HG03469 (cell line): Measurements from ENCODE around the gene OR13J1.
"Not testable (repeated sequence)": the region's sequence is repeated elsewhere in the genome, so short reads cannot be mapped to it uniquely, and the experiment has no call there.

Experiments used
- ATAC-seq: cut with Tn5 transposase; IDR thresholded peaks from one replicate; pipeline ENCODE4 v1.9.1; 2021; ENCODE audit warnings: mild to moderate bottlenecking, moderate library complexity, moderate number of reproducible peaks; ENCODE audit not compliant: unreplicated experiment

The OR13J1 gene

DNA sequence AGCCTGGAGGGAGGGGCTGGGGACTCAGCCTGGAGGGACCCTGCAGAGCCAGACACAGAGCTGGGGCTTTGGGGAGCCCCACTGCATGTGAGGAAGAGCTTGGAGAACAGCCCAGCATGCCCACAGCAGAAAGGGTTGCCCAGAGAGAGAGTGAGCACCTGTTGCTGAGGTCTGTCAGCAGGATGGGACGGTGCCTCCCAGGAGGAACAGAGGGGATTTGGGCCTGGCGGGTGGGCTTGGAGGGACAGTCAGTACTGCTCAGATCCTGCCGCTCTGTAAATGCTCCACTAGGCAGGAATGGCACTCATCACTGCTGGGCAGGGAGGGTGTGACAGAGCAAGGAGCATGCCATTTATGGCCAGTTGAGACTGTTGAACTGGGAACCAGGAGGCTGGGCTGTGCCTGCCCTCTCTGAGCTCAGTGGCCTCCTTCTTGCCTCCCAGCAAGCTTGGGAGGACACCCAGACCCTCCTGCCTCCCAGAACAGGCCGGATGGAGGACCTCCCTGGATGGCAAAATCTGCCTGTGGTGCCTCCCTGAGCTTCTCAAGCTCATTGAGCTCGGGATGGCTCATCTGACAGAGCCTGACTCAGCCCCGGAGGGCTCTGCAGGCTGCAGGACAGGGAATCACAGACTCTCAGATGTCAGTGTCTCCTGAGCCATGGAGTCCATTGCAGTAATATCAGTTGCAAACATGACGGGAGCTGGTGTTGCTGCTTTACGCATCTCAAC lies 35.0 kb upstream of the OR13J1 start:
- ATAC-seq, result no peak

- no peak for ATAC-seq
Measured at GRCh38 chr9:35904338-35904737, 34.1 kb upstream of the OR13J1 start.

DNA sequence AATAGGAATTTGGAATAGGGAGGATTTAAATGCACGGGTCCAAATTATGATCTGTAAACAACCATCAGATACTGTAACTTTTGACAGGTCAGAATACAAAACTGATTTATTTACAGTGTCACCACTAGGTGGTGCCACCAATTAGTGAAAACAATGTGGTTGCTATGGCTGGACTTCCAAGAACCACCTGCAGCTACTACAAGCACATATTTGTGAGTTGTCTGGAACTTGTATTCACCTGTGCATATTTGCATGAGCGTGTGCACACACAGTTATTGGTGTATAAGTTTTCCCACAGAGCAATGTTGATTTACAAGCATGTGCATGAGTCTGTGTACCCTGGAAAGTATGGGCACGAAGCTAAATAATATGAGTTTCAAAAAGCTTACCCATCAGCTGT lies 32.8 kb upstream of the OR13J1 start:
- ATAC-seq, result no peak

DNA sequence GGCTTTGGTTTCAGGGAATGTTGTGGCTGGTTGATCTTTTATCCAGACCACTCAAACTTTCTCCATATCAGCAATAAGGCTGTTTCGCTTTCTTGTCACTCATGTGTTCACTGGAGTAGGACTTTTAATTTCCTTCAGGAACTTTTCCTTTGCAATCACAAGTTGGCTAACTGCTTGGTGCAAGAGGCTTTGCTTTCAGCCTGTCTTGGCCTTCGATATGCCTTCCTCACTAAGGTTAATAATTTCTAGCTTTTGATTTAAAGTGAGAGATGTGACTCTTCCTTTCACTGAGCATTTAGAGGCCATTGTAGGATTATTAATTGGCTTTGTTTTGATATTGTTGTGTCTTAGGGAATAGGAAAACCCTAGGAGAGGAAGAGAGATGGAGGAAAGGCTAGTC lies 28.8 kb upstream of the OR13J1 start:
- no peak for ATAC-seq

GRCh38 chr9:35898337-35898736 lies 28.1 kb upstream of the OR13J1 start:
- ATAC-seq, result no peak

- not testable (repeated sequence) for ATAC-seq
Measured at GRCh38 chr9:35897376-35898099, 27.3 kb upstream of the OR13J1 start.

- no peak for ATAC-seq
Measured at GRCh38 chr9:35896570-35896969, 26.4 kb upstream of the OR13J1 start.

GRCh38 chr9:35892051-35892450 lies 21.9 kb upstream of the OR13J1 start:
- ATAC-seq, result no peak

- no peak for ATAC-seq
Measured at GRCh38 chr9:35891646-35892045, 21.4 kb upstream of the OR13J1 start.

- ATAC-seq, result not testable (repeated sequence)
Measured at GRCh38 chr9:35884908-35885307, 14.7 kb upstream of the OR13J1 start.

DNA sequence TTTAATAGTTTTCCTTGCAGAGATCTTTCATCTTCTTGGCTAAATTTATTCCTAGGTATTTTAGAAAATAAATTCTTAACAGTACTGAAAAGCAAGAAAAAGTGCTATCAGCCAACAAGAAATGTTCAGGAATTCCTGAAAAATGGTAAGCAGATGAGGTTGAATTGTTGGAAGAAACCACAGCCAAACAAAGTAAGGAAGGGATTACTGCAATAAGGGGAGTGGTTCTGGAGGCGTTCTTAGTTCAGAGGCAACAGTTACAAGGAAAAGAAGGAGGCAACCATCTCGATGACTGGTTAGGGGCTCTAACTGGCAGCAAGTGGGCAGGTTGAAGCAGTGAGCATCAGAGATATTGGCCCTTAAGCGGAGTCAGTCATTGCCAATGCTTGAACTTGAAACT lies 12.8 kb upstream of the OR13J1 start:
- ATAC-seq, result no peak

- no peak for ATAC-seq
Measured at GRCh38 chr9:35882263-35882848, 12.2 kb upstream of the OR13J1 start.

- ATAC-seq, result no peak
Measured at GRCh38 chr9:35872505-35872904, 2.3 kb upstream of the OR13J1 start.

DNA sequence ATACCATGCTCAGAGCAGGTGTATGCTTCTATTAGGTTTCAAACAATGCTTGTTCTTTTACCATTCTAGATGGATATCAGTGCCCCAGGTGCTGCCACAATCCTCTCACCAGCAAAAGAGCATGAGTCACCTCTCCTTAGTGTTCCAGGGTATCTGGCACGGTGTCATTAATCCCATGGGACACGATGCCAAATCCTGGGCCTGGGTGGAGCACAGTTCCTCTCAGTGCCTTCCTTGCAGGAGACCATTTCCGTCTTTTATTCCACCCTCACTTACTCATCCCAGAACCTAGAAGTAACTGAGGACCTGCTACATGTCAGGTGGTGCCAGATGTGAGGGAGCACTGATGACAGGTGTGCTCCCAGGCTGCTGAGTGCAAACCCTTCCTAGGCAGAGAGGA lies 1.3 kb upstream of the OR13J1 start:
- ATAC-seq, result no peak

GRCh38 chr9:35869621-35870216 lies 482 bp downstream of the OR13J1 start:
- no peak for ATAC-seq

DNA sequence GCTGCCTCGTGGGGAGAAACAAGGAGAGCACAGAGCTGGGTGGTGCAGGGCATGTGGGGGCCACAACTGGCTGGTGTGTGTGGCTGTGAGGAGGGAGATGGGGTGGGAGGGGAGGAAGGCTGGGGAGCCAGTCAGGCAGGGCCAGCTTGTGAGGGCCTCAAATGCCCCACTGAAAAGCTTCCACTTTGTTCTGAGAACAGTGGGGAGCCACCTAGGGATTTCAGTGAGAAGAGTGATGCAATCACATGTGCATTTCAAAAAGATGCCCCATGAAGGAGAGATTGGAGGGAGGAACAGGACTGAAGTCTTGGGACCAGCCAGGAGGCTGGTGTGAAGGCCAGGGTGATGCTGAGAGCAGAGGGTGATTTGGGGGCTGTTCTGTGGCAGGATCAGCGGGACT lies 1.3 kb downstream of the OR13J1 start:
- ATAC-seq, result no peak

DNA sequence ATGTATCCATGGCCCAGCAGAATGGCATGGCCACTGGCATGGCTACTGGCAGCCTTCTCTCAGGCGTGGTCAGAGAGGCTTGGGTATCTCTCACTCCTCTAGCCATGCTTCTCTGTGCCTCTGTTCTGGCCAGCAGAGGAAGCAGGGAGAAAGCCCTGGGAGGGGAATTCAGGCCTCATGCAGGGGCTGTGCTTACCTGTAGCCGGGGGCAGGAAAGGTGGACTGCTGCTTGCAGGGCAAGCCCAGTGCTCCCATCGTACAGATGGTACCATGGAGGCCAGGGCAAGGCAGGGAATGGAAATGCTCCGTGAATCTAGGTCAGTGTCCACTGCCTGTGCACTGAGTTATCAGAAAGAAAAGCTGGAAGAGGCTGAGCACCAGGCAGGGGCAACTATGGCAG lies 2.7 kb downstream of the OR13J1 start:
- ATAC-seq, result no peak

DNA sequence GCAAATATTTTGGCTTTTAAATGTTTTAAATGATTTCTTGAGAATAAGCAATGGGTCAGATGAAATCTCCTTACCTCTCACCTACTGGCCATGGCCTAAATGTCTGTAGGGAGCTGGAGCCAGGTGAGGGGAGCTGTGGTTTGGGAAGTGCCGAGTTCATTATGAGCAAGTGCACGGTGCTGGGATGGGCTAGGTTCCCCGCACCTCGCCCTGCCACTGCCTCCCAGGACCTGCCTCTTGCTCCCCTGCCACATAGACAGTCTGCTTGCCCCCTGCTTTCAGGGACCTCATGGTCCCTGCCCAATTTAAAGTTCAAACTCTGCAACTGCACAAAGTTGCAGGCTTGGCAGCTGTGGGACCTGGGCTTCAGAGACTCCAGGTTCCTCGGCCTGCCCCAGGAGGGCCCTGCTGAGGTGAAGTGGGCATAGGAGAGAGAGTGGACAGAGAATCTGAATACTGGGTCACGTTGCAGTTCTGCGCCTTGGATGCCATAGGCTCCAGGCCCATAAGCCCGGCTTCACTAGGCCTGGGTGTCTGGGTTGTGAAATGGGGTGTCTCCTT lies 5.4 kb downstream of the OR13J1 start:
- no peak for ATAC-seq

DNA sequence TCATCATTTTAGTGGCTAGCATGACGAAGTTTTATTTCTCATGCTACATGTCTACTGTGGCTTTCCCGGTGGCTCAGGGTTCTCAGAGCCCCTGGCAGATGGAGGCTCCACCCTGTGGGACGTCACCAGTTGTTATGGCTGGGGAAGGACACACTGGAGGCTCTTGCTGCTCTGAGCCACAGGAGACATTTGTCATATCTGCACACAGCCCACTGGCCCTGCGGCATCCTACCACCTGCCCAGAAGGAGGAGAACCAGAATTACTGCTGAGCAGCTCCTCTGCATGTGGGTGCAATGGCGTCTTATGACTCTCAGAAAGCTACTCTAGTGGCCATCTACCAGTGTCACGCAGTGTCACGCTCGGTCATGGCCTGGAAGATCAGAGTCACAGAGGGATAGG lies 6.6 kb downstream of the OR13J1 start:
- ATAC-seq, result no peak

DNA sequence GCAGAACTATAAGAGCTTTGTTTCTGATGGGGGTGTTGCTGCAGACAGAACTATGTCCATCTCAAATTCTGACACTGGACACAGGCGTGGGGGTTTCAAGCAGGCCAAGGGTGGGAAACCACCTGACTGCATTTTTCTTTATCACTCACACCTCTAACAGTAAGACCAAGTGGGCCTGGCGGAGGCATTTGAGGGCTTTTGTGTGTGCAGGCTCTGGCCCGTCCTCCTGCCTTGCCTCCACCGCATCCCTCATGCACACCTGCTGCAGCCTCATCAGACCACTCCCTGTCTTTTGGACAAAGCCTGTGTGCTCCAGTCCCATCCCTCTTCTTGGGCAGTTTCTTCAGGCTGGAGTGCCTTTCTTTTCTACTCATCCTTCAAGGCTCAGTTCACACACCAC lies 7.9 kb downstream of the OR13J1 start:
- ATAC-seq, result no peak

DNA sequence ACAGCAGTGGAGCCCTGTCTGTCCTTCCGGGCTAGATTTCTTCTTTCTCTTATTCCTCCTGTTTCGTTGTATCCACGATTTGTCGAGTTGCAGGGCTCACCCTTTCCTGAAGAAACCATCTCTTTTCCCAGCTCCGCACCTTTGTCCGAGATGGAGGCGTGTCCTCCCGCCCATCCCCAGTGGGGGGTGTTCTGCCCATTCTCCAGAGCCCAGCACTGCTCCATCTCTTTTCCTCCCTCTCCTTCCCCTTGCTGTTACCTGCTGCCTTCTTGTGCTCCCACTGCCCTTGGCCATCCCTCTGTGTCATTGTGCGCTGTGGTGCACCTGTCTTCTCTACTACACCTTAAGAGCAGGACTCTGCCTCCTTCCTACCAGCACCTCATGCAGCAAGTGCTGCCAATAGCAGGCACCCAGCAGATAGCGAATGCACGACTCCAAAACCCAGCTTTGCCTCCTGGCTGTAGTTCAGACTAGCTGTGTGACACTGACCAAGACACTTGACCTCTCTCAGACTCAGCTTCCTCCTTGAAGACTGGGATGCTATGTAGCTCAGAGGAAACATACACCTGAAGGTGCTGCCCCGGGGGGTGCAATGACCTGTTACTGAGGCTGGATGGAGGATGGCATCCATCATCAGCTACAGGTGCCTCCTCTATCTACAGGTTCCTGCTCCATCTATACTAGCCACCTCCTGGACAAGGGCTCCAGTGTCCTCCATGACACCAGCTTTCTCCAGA lies 8.9 kb downstream of the OR13J1 start:
- no peak for ATAC-seq
